Measurements from ENCODE around the gene DDX4.
A peak's percentile ranks its signal among the peaks of the same experiment; 100 is the strongest.
"Not testable (repeated sequence)": the region's sequence is repeated elsewhere in the genome, so short reads cannot be mapped to it uniquely, and the experiment has no call there.

Gene DDX4

DNA sequence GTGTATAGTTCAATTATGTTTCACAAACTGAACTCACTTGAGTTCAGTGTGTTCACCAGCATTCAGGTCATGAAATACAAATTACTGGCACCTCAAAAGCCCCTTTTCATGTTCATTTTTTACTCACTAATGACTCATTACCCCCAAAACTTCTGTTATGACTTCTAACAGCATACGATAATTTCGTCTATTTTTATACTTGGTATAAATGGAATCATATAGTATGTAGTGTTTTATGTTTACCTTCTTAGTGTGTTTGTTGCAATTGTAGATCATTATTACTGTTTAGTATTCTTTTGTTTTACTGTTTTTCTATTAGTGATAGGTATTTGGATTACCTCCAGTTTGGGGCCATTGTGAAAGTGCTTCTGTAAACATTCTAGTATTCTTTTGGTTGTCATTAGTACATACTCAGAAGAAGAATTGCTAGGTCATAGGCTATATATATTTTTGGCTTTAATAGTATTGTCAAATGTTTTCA lies 33.4 kb downstream of the DDX4 start:
- TF ChIP-seq, protein P1, sequence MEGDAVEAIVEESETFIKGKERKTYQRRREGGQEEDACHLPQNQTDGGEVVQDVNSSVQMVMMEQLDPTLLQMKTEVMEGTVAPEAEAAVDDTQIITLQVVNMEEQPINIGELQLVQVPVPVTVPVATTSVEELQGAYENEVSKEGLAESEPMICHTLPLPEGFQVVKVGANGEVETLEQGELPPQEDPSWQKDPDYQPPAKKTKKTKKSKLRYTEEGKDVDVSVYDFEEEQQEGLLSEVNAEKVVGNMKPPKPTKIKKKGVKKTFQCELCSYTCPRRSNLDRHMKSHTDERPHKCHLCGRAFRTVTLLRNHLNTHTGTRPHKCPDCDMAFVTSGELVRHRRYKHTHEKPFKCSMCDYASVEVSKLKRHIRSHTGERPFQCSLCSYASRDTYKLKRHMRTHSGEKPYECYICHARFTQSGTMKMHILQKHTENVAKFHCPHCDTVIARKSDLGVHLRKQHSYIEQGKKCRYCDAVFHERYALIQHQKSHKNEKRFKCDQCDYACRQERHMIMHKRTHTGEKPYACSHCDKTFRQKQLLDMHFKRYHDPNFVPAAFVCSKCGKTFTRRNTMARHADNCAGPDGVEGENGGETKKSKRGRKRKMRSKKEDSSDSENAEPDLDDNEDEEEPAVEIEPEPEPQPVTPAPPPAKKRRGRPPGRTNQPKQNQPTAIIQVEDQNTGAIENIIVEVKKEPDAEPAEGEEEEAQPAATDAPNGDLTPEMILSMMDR (IDR thresholded peaks at IDR 0.05; ENCODE audit: low read depth, low read length), result no peak
- DNase-seq (ENCODE audit: low read depth in 2 of 2), result peak; percentile 3 to 31
- H3K4me3 ChIP-seq (replicated peaks in 1 of 2; ENCODE audit: low read depth in 2 of 2, low read length in 2 of 2), result no peak overlapping the region

DNA sequence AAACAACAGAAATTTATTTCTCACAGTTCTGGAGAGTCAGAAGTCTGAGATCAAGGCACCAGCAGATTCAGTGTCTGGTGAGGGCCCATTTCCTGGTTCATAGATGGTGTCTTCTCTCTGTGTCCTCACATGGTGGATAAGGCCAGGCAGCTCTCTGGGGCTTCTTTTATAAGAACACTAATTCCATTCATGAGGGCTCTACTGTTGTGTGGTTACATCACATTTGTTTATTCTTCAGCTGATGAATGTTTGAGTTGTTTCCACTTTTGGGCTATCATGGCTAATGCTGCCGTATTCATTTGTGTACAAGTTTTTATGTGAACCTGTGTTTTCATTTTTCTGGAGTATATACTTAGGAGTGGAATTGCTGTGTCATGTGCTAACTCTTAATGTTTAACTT lies 35.2 kb downstream of the DDX4 start:
- no peak overlapping the region for H3K4me3 ChIP-seq (replicated peaks in 1 of 2; ENCODE audit: low read depth in 2 of 2, low read length in 2 of 2)
- DNase-seq (ENCODE audit: low read depth in 2 of 2), result no peak
- TF ChIP-seq, protein P1 (IDR thresholded peaks at IDR 0.05; ENCODE audit: low read depth, low read length), result no peak

DNA sequence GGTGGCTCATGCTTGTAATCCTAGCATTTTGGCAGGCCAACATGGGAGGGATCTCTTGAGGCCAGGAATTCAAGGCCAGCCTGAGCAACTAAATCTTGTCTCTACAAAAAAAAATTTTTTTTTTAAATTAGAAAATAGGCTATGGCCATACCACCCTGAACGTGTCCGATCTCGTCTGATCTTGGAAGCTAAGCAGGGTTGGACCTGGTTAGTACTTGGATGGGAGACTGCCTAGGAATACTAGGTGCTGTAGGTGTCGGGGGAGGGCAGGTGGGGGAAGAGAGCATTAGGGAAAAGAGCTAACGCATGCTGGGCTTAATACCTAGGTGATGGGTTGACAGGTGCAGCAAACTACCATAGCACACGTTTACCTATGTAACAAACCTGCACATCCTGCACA lies 39.5 kb downstream of the DDX4 start:
- TF ChIP-seq, protein P1 (IDR thresholded peaks at IDR 0.05; ENCODE audit: low read depth, low read length), result no peak
- DNase-seq (ENCODE audit: low read depth in 2 of 2), result no peak
- no peak overlapping the region for H3K4me3 ChIP-seq (replicated peaks in 1 of 2; ENCODE audit: low read depth in 2 of 2, low read length in 2 of 2)

DNA sequence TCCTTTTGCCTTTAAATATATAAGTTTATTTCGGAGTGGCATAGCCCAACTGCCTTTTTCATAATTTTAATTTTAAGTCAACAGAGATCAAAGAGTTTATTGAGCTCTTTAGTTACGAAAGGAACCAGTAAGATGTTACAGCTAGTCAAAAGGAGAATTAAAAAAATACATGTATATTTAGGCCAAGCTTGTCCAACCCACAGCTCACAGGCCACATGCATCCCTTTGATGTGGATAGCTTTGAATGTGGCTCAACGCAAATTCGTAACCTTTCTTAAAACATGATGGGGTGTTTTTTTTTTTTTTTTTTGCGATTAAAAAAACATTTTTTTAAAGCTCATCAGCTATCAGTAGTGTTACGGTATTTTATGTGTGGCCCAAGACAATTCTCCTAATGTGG lies 63.1 kb downstream of the DDX4 start:
- H3K4me3 ChIP-seq (replicated peaks in 1 of 2; ENCODE audit: low read depth in 2 of 2, low read length in 2 of 2), result no peak overlapping the region
- DNase-seq (ENCODE audit: low read depth in 2 of 2), result no peak
- TF ChIP-seq, protein P1 (IDR thresholded peaks at IDR 0.05; ENCODE audit: low read depth, low read length), result no peak

DNA sequence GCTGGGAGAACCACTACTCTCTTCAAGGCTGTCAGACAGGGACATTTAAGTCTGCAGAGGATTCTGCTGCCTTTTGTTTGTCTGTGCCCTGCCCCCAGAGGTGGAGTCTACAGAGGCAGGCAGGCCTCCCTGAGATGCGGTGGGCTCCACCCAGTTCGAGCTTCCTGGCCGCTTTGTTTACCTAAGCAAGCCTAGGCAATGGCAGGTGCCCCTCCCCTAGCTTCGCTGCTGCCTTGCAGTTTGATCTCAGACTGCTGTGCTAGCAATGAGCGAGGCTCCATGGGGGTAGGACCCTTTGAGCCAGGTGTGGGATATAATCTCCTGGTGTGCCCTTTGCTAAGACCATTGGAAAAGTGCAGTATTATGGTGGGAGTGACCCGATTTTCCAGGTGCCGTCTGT lies 71.0 kb downstream of the DDX4 start:
- H3K4me3 ChIP-seq (replicated peaks in 1 of 2; ENCODE audit: low read depth in 2 of 2, low read length in 2 of 2); DNase-seq (ENCODE audit: low read depth in 2 of 2): not testable (repeated sequence)

DNA sequence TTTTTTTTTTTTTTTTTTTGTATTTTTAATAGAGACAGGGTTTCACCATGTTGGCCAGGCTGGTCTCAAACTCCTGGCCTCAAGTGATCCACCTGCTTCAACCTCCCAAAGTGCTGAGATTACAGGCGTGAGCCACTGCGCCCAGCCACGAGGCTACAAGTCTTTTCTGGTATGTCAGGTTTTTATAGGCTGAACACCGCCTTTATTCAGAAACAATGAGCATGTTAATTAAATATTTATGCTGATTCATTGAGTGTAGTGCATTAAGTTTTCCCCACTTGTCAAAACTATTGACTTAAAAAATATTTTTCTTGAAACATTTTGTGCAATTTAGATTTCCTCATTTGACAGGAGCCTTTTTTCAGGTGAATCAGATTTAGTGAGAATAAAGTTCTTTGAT lies 78.1 kb downstream of the DDX4 start:
- H3K4me3 ChIP-seq (replicated peaks in 1 of 2; ENCODE audit: low read depth in 2 of 2, low read length in 2 of 2); DNase-seq (ENCODE audit: low read depth in 2 of 2): not testable (repeated sequence)

DNA sequence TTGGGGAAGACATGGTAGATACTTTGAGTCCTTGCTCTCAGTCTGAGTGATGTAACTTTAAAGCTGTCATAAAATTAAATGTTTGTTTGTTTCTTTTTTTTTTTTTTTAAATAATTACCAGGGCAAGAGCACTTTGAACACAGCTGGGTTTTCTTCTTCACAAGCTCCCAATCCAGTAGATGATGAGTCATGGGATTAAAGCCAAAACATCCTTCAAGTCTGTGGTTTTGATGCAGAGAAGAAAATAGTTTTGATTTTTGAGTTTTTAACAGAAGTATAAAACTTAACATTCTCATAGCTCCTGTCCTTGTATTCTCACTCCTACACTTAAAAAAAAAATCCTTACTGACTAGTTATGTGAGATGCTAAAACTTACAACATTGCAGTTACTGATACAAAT lies 78.5 kb downstream of the DDX4 start:
- no peak overlapping the region for H3K4me3 ChIP-seq (replicated peaks in 1 of 2; ENCODE audit: low read depth in 2 of 2, low read length in 2 of 2)
- TF ChIP-seq, protein P1 (IDR thresholded peaks at IDR 0.05; ENCODE audit: low read depth, low read length), result no peak
- DNase-seq (ENCODE audit: low read depth in 2 of 2), result peak; percentile 80 to 86

DNA sequence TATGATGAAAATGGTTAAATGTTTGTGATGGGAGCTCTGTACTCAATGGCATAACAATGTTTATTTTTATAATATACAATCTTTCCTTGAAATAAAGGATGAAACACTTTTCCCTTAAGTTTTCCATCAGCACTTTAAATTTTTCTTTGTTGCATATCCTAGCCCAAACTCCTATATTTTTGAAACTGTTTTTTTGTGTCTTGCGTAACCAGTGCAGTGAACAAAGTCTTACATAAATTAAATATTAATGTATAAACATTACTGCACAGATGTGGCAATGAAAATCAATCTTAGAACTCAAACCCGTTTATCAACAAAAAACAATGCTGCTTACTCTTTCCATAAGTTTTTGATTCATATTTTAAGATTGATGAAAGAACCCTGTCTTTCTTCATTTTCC lies 79.2 kb downstream of the DDX4 start:
- TF ChIP-seq, protein P1 (IDR thresholded peaks at IDR 0.05; ENCODE audit: low read depth, low read length), result no peak
- H3K4me3 ChIP-seq (replicated peaks in 1 of 2; ENCODE audit: low read depth in 2 of 2, low read length in 2 of 2), result no peak overlapping the region
- peak; percentile 4 to 18 for DNase-seq (ENCODE audit: low read depth in 2 of 2)

Data from cardiac fibroblast (primary cell).